Gastroesophageal sphincter (tissue), 4 donors: ENCODE data around the gene ELF1. TPM values are rescaled to one million over a fixed set of nuclear protein-coding genes. Genes with fewer than 3 reads are reported as not detected.
"Not testable (repeated sequence)": the region's sequence is repeated elsewhere in the genome, so short reads cannot be mapped to it uniquely, and the experiment has no call there.

ENCODE experiments used
- ATAC-seq: fragments of 150-250 bp; one replicate; pipeline ENCODE4 v1.9.1; 2016; ENCODE audit warnings: mild to moderate bottlenecking, moderate library complexity
- H3K27ac ChIP-seq, 4 donors: fragments of 200-600 bp; sonication (generic) in 3 of 4; 1 replicate in 3 of 4; 2 replicates in 1 of 4; pipeline ENCODE4 v1.5.1; 2016 to 2019
- H3K27me3 ChIP-seq: fragments of 200-600 bp; sonication (generic); one replicate; pipeline ENCODE4 v1.5.1; 2019
- H3K36me3 ChIP-seq, 2 donors: fragments of 200-600 bp; sonication (generic); one replicate each; pipeline ENCODE4 v1.5.1; 2019; ENCODE audit warnings: control low read depth in 1 of 2
- H3K4me1 ChIP-seq, 3 donors: fragments of 200-600 bp; sonication (generic); 1 replicate in 2 of 3; 2 replicates in 1 of 3; pipeline ENCODE4 v1.5.1; 2016 to 2019; ENCODE audit warnings: control low read depth in 2 of 3
- H3K4me3 ChIP-seq, 2 donors: fragments of 200-600 bp; sonication (generic); one replicate each; pipeline ENCODE4 v1.5.1; 2019; ENCODE audit warnings: mild to moderate bottlenecking in 1 of 2, moderate library complexity in 1 of 2
- H3K9me3 ChIP-seq, 3 donors: fragments of 200-600 bp; sonication (generic); one replicate each; pipeline ENCODE4 v1.5.1; 2017 to 2019; ENCODE audit warnings: control low read depth in 2 of 3
- CTCF ChIP-seq, 4 experiments: fragments of 200-600 bp in 2 of 4; fragments of 450-650 bp in 2 of 4; sonication (generic) in 1 of 4; IDR thresholded peaks; one replicate each; pipeline ENCODE4 v1.5.1; 2017 to 2019; ENCODE audit warnings: antibody characterized with exemption in 4 of 4, mild to moderate bottlenecking in 2 of 4, moderate library complexity in 2 of 4
- EP300 ChIP-seq: sonication (generic); formaldehyde crosslinking; IDR thresholded peaks from one replicate; pipeline ENCODE4 v1.6.1; 2017; ENCODE audit warnings: antibody characterized with exemption, mild to moderate bottlenecking
- POLR2A ChIP-seq, 2 donors: fragments of 450-650 bp; IDR thresholded peaks; one replicate each; pipeline ENCODE4 v1.6.1; 2017; ENCODE audit warnings: antibody characterized with exemption in 2 of 2, mild to moderate bottlenecking in 2 of 2, moderate library complexity in 1 of 2
- POLR2AphosphoS5 ChIP-seq: sonication (generic); formaldehyde crosslinking; IDR thresholded peaks from one replicate; pipeline ENCODE4 v1.6.1; 2017; ENCODE audit warnings: antibody characterized with exemption
- WGBS, 2 donors: methylation state at CpG; one replicate each; pipeline ENCODE4 v1.1.5; 2018; ENCODE audit warnings: low coverage in 1 of 2; 5-methylcytosine and 5-hydroxymethylcytosine counted together
- total RNA-seq, 4 donors: library from RNA; depleted of rRNA; stranded (reverse); fragments of >200 nt; gene quantifications; one replicate each; pipeline ENCODE4 v1.1.0, GENCODE V29; 2016

ELF1 gene
- total RNA-seq, 4 donors from 2014 or later = 58.2 to 86.6 (median 69.3) TPM

- Histone ChIP-seq H3K9me3 (no peaks in the 10 kb centered on the region), H3K27ac (no peak overlapping the region), H3K4me3 (no peak overlapping the region), H3K27me3 (no peaks in the 10 kb centered on the region), H3K36me3 (no peaks in the 10 kb centered on the region), H3K4me1 (peaks cover 0 to 12% (median 0%) of the 10 kb centered on the region in 3 donors)
- TF ChIP-seq CTCF (IDR thresholded peaks at IDR 0.05) (no peak), POLR2AphosphoS5 (no peak), EP300 (no peak), POLR2A (IDR thresholded peaks at IDR 0.05) (no peak)
- ATAC-seq = no peak
Observed at GRCh38 chr13:40897053-40897452, 122.1 kb downstream of the ELF1 start.

GRCh38 chr13:40895227-40896184 lies 123.6 kb downstream of the ELF1 start:
- no peak for ATAC-seq
- Histone ChIP-seq H3K9me3 (no peaks in the 10 kb centered on the region), H3K27me3 (no peaks in the 10 kb centered on the region), H3K36me3 (no peaks in the 10 kb centered on the region), H3K4me1 (peaks cover 0 to 12% (median 0%) of the 10 kb centered on the region in 3 donors), H3K27ac (peak overlapping the region in 1 of 4 donors; percentile 14), H3K4me3 (no peak overlapping the region)
- TF ChIP-seq POLR2A (IDR thresholded peaks at IDR 0.05) (no peak), POLR2AphosphoS5 (no peak), EP300 (no peak), CTCF (IDR thresholded peaks at IDR 0.05) (no peak)
- WGBS, 2 donors = 65 to 73% methylated on average over 4 to 5 of the region's 5 CpGs

GRCh38 chr13:40893573-40893972 lies 125.5 kb downstream of the ELF1 start:
- not testable (repeated sequence) for H3K4me3 ChIP-seq, H3K9me3 ChIP-seq, ATAC-seq, H3K27me3 ChIP-seq, H3K27ac ChIP-seq, H3K36me3 ChIP-seq
- WGBS, 2 donors = 70 to 80% methylated on average over 2 to 3 of the region's 3 CpGs
- H3K4me1 ChIP-seq = peaks cover 0 to 12% (median 0%) of the 10 kb centered on the region in 3 donors

GRCh38 chr13:40886017-40886416 lies 133.1 kb downstream of the ELF1 start:
- H3K4me1 ChIP-seq = no peaks in the 10 kb centered on the region
- peaks cover 0 to 12% of the 10 kb centered on the region in 2 donors for H3K36me3 ChIP-seq
- no peak for ATAC-seq
- H3K9me3 ChIP-seq = no peaks in the 10 kb centered on the region
- H3K27me3 ChIP-seq = no peaks in the 10 kb centered on the region
- no peak overlapping the region for H3K27ac ChIP-seq
- H3K4me3 ChIP-seq = no peak overlapping the region
- TF ChIP-seq CTCF (IDR thresholded peaks at IDR 0.05) (no peak), POLR2A (IDR thresholded peaks at IDR 0.05) (no peak), POLR2AphosphoS5 (no peak), EP300 (no peak)
- WGBS, 2 donors = 71 to 92% methylated on average over 2 to 3 of the region's 3 CpGs

- not testable (repeated sequence) for H3K9me3 ChIP-seq, H3K27me3 ChIP-seq, ATAC-seq, H3K4me3 ChIP-seq, H3K4me1 ChIP-seq, H3K27ac ChIP-seq
- peaks cover 0 to 26% of the 10 kb centered on the region in 2 donors for H3K36me3 ChIP-seq
- WGBS, 2 donors = no CpG with 5 or more reads among the region's 1 CpG
Observed at GRCh38 chr13:40884175-40884574, 134.9 kb downstream of the ELF1 start.

Other genes with a start within 250 kb of the ELF1 start
- 10 to 100 TPM; 13.8 to 25.3 (median 15.8) TPM for gene MRPS31, start 248.1 kb downstream of the ELF1 start, total RNA-seq
- gene SLC25A15, start 229.7 kb downstream of the ELF1 start, total RNA-seq = 10 to 100 TPM in 1 of 4 donors, 1 to 10 TPM in 3; 1.8 to 14.4 (median 3.0) TPM
- 10 to 100 TPM; 19.3 to 33.1 (median 25.1) TPM for gene WBP4, start 42.2 kb upstream of the ELF1 start, total RNA-seq
- gene KBTBD6, start 113.5 kb upstream of the ELF1 start, total RNA-seq = 1 to 10 TPM; 6.1 to 9.8 (median 8.7) TPM
- 10 to 100 TPM in 1 of 4 donors, 1 to 10 TPM in 3; 6.5 to 10.3 (median 8.6) TPM for gene KBTBD7, start 175.3 kb upstream of the ELF1 start, total RNA-seq
- 10 to 100 TPM in 2 of 4 donors, 1 to 10 TPM in 2; 7.3 to 14.4 (median 10.2) TPM for gene MTRF1, start 244.3 kb upstream of the ELF1 start, total RNA-seq